GM21717 (cell line): Measurements from ENCODE around the gene MORN5.

Experiments used
- ATAC-seq: cut with Tn5 transposase; IDR thresholded peaks from one replicate; pipeline ENCODE4 v1.9.1; 2021; ENCODE audit warnings: mild to moderate bottlenecking, moderate library complexity; ENCODE audit not compliant: unreplicated experiment

Gene MORN5

GRCh38 chr9:122213589-122214413 lies 54.1 kb downstream of the MORN5 start:
- ATAC-seq = peak; percentile 52

- no peak for ATAC-seq
Measured at GRCh38 chr9:122214507-122214906, 54.8 kb downstream of the MORN5 start.

- ATAC-seq = no peak
Measured at GRCh38 chr9:122215663-122216062, 56.0 kb downstream of the MORN5 start.

GRCh38 chr9:122216138-122216797 lies 56.6 kb downstream of the MORN5 start:
- ATAC-seq = no peak

GRCh38 chr9:122216798-122217418 lies 57.2 kb downstream of the MORN5 start:
- no peak for ATAC-seq

GRCh38 chr9:122217640-122218039 lies 57.9 kb downstream of the MORN5 start:
- ATAC-seq = no peak

GRCh38 chr9:122218071-122218934 lies 58.6 kb downstream of the MORN5 start:
- ATAC-seq = no peak

- ATAC-seq = no peak
Measured at GRCh38 chr9:122218935-122219855, 59.5 kb downstream of the MORN5 start.

GRCh38 chr9:122219856-122220672 lies 60.4 kb downstream of the MORN5 start:
- ATAC-seq = no peak

GRCh38 chr9:122220673-122221182 lies 61.0 kb downstream of the MORN5 start:
- no peak for ATAC-seq

GRCh38 chr9:122221183-122221811 lies 61.6 kb downstream of the MORN5 start:
- no peak for ATAC-seq

GRCh38 chr9:122222791-122223190 lies 63.1 kb downstream of the MORN5 start:
- no peak for ATAC-seq

- no peak for ATAC-seq
Measured at GRCh38 chr9:122223435-122223834, 63.7 kb downstream of the MORN5 start.

- no peak for ATAC-seq
Measured at GRCh38 chr9:122225312-122226141, 65.8 kb downstream of the MORN5 start.

GRCh38 chr9:122226142-122226757 lies 66.5 kb downstream of the MORN5 start:
- ATAC-seq = no peak

- no peak for ATAC-seq
Measured at GRCh38 chr9:122226758-122227574, 67.3 kb downstream of the MORN5 start.
